ENCODE data around the gene GDNF. TPM values are rescaled to one million over a fixed set of nuclear protein-coding genes. Genes with fewer than 3 reads are reported as not detected.

The GDNF gene
- total and polyA plus RNA-seq, 12 donors: 0.06 to 0.98 (median 0.34) TPM; not detected in 1

DNA sequence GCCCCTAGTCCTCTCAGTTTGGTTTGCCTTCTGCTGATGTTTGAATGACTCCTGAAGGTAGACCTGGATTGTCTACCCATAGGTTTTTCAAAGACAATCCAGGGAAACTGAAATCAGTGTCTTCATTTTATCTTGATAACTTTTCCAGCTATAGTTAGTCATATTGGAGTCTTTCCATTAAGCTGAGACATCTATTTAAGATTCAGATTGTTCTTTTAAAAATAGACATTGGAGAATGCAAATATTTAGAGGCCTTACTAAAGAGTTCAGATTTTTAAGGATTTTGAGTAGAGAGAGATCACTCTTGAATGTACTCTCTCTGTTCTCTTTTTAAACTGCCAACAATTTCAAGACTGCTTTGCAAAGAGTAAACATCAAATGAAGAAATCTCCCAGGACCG, 69.1 kb downstream of the GDNF start:
- Histone ChIP-seq H3K9me3 (replicated peaks in 1 of 3) (no peaks in the 10 kb centered on the region), H3K4me1 (replicated peaks in 1 of 2) (no peaks in the 10 kb centered on the region), H3K4me3 (no peak overlapping the region), H3K27me3 (no peaks in the 10 kb centered on the region), H3K27ac (no peak overlapping the region), H3K36me3 (replicated peaks in 1 of 2) (no peaks in the 10 kb centered on the region)
- intact Hi-C loops (cut with DNase I): no loop called here
- TF ChIP-seq, protein P1, sequence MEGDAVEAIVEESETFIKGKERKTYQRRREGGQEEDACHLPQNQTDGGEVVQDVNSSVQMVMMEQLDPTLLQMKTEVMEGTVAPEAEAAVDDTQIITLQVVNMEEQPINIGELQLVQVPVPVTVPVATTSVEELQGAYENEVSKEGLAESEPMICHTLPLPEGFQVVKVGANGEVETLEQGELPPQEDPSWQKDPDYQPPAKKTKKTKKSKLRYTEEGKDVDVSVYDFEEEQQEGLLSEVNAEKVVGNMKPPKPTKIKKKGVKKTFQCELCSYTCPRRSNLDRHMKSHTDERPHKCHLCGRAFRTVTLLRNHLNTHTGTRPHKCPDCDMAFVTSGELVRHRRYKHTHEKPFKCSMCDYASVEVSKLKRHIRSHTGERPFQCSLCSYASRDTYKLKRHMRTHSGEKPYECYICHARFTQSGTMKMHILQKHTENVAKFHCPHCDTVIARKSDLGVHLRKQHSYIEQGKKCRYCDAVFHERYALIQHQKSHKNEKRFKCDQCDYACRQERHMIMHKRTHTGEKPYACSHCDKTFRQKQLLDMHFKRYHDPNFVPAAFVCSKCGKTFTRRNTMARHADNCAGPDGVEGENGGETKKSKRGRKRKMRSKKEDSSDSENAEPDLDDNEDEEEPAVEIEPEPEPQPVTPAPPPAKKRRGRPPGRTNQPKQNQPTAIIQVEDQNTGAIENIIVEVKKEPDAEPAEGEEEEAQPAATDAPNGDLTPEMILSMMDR (IDR thresholded peaks at IDR 0.05): no peak
- TF ChIP-seq POLR2A (IDR thresholded peaks at IDR 0.05): no peak
- 68 to 82% (median 77%) methylated on average over 1 of the region's 1 CpG for WGBS, 4 donors
- no peak for DNase-seq

DNA sequence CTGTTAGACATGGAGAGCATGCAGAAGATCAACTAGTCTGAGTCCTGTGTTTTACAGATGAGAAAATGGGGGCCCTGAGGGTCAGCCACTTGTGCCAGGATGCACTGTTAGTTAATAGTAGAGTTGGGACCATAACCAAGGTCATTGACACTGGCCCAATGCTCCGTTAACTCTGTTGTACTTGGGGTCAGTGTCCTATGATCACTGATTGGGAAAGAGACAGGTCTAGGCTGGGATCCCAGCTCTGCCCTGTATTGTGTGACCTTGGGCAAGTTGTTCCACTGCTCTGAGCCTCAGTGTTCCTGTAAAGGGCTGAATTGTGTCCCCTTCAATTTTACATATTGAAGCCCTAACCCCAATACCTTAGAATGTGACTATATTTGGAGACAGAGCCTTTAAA, 70.0 kb downstream of the GDNF start:
- Histone ChIP-seq H3K27ac (no peak overlapping the region), H3K4me3 (no peak overlapping the region), H3K9me3 (replicated peaks in 1 of 3) (no peaks in the 10 kb centered on the region), H3K4me1 (replicated peaks in 1 of 2) (no peaks in the 10 kb centered on the region), H3K36me3 (replicated peaks in 1 of 2) (no peaks in the 10 kb centered on the region), H3K27me3 (no peaks in the 10 kb centered on the region)
- no peak for TF ChIP-seq POLR2A (IDR thresholded peaks at IDR 0.05)
- TF ChIP-seq, protein P1 (IDR thresholded peaks at IDR 0.05): no peak
- intact Hi-C loops (cut with DNase I): no loop called here
- 18 to 50% (median 44%) methylated on average over 1 of the region's 1 CpG for WGBS, 4 donors
- peak in 3 of 7 donors; percentile 16 to 50 (median 23) for DNase-seq

DNA sequence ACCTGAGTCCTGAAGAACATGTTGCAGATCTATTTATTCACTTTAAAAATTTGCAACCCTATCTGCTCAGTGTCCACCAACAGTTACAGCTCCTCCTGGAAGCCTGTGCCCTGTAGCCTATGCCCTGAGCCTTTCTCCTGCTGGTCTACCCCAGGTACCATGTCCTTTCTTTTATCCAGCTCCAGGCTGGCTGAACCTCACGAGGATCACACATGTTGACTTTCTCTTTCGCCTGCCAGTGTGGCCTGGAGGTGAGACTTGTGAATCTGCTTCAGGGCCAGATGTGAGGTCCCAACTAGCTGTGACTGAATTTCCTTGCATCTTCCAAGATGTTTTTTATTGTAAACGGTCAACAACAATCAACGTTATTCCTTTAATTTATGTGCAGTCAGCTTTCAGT, 70.7 kb downstream of the GDNF start:
- H3K4me3 ChIP-seq: no peak overlapping the region
- H3K27ac ChIP-seq: no peak overlapping the region
- no peak for DNase-seq
- no peaks in the 10 kb centered on the region for H3K36me3 ChIP-seq (replicated peaks in 1 of 2)
- H3K27me3 ChIP-seq: no peaks in the 10 kb centered on the region
- WGBS, 4 donors: 82 to 88% (median 86%) methylated on average over 4 of the region's 4 CpGs
- no peaks in the 10 kb centered on the region for H3K4me1 ChIP-seq (replicated peaks in 1 of 2)
- H3K9me3 ChIP-seq (replicated peaks in 1 of 3): no peaks in the 10 kb centered on the region
- intact Hi-C loops (cut with DNase I): no loop called here
- no peak for TF ChIP-seq POLR2A (IDR thresholded peaks at IDR 0.05)
- TF ChIP-seq, protein P1 (IDR thresholded peaks at IDR 0.05): no peak

DNA sequence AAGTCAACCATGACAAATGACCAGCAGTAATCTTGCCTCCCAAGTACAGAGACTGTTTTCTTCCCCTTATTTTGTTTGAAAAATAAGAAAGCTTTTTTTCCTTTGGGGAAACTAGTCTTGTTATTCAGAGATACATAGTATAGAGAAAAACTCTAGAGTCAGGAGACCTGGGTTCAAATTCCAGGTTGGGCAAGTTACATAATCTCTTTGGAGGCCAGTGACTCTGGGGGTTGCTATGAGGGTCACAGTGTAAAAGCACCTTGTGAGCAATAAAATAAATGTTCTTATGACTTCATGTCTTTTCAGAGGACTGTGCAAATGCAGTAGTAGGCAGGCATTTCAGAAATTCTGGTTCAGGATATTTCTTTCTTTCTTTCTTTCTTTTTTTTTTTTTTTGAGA, 71.5 kb downstream of the GDNF start:
- no peaks in the 10 kb centered on the region for H3K27me3 ChIP-seq
- DNase-seq: no peak
- H3K4me3 ChIP-seq: no peak overlapping the region
- TF ChIP-seq, protein P1 (IDR thresholded peaks at IDR 0.05): no peak
- no peak for TF ChIP-seq POLR2A (IDR thresholded peaks at IDR 0.05)
- intact Hi-C loops (cut with DNase I): no loop called here
- H3K36me3 ChIP-seq (replicated peaks in 1 of 2): no peaks in the 10 kb centered on the region
- no peak overlapping the region for H3K27ac ChIP-seq
- H3K9me3 ChIP-seq (replicated peaks in 1 of 3): no peaks in the 10 kb centered on the region
- H3K4me1 ChIP-seq (replicated peaks in 1 of 2): no peaks in the 10 kb centered on the region

Measured in adrenal gland (tissue), 12 donors.